ENCODE measurements around the gene SYP. TPM values are rescaled to one million over a fixed set of nuclear protein-coding genes. Genes with fewer than 3 reads are reported as not detected.

The SYP gene
- polyA plus RNA-seq, 1 of the 3 experiments (the other 2 are of a cell fraction): 0.76 TPM

DNA sequence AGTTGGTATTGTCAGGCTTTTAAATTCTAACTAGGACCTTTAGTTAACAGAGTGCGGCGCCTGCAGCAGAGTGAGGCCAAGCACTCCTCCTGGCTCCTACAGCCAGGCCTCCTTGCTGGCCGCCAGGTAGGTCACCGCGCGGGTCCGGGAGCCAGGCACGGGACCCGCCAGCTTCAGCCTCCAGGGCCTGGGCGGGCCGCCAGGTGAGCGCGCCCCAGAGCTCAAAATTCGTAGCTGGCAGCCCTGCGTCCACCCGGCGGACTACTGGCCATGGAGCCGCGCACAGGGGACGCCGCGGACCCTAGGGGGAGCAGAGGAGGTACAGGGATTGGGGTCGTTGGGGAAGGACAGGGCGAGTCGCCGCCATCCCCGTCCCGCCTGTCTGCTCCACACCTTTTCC is 37.4 kb downstream of the SYP start, which contains the start of gene MAGIX (continued):
- TF ChIP-seq, protein P1, sequence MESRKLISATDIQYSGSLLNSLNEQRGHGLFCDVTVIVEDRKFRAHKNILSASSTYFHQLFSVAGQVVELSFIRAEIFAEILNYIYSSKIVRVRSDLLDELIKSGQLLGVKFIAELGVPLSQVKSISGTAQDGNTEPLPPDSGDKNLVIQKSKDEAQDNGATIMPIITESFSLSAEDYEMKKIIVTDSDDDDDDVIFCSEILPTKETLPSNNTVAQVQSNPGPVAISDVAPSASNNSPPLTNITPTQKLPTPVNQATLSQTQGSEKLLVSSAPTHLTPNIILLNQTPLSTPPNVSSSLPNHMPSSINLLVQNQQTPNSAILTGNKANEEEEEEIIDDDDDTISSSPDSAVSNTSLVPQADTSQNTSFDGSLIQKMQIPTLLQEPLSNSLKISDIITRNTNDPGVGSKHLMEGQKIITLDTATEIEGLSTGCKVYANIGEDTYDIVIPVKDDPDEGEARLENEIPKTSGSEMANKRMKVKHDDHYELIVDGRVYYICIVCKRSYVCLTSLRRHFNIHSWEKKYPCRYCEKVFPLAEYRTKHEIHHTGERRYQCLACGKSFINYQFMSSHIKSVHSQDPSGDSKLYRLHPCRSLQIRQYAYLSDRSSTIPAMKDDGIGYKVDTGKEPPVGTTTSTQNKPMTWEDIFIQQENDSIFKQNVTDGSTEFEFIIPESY (IDR thresholded peaks at IDR 0.05; ENCODE audit: borderline replicate concordance, low read depth): no peak
- TF ChIP-seq TAF1 (IDR thresholded peaks at IDR 0.05; ENCODE audit: borderline replicate concordance, low read depth, low read length) (no peak), TCF12 (IDR thresholded peaks at IDR 0.05) (no peak), RCOR1 (IDR thresholded peaks at IDR 0.05; ENCODE audit: low read length) (no peak)

DNA sequence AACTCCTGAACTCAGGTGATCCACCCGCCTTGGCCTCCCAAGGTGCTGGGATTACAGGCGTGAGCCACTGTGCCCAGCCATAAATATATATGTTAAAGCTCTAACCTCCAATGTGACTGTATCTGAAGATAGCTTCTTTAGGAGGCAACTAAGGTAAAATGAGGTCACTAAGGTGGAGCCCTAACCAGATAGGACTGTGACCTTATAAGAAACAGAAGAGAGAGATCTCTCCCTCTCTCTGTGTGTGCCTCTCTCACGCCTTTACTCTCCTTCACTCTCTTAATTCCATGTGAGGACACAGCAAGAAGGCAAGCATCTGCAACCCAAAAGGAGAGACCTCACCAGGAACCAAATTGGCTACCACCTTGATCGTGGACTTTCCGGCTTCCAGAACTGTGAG is 38.4 kb downstream of the SYP start:
- WGBS (ENCODE audit: low lambda C conversion rate): 51% methylated on average over 5 of the region's 5 CpGs
- Histone ChIP-seq H3K27me3 (ENCODE audit: insufficient read depth) (peaks cover 8% of the 10 kb centered on the region; the same call in 1 of the 2 replicates), H3K9ac (no peak overlapping the region), H3K9me2 (no peaks in the 10 kb centered on the region), H3K4me2 (no peak overlapping the region), H3K9me3 (no peaks in the 10 kb centered on the region), H2AFZ (ENCODE audit: low read depth) (no peak overlapping the region), H3K4me1 (ENCODE audit: control insufficient read depth in 1 of 2, insufficient read depth in 2 of 2, low read depth in 1 of 2, low read length in 1 of 2) (peaks cover 2 to 4% of the 10 kb centered on the region in 2 experiments; a peak in 1 of 4 replicates), H3K4me3 (ENCODE audit: low read depth in 2 of 2, low read length in 1 of 2) (no peak overlapping the region), H3K36me3 (replicated peaks in 1 of 2; ENCODE audit: control insufficient read depth in 1 of 2, insufficient read depth in 2 of 2, low read length in 1 of 2) (no peaks in the 10 kb centered on the region), H3K79me2 (ENCODE audit: insufficient read depth) (no peaks in the 10 kb centered on the region), H3K27ac (ENCODE audit: low read depth in 2 of 2, low read length in 1 of 2) (no peak overlapping the region), H4K20me1 (ENCODE audit: insufficient read depth) (no peaks in the 10 kb centered on the region), H3F3A (replicated peaks; ENCODE audit: insufficient read depth) (no peaks in the 10 kb centered on the region)
- DNase-seq: no peak
- CTCF ChIA-PET: no interaction called here
- POLR2A ChIA-PET: no interaction called here
- TF ChIP-seq RCOR1 (IDR thresholded peaks at IDR 0.05; ENCODE audit: low read length) (no peak), TCF12 (IDR thresholded peaks at IDR 0.05) (no peak), RXRA (IDR thresholded peaks at IDR 0.05; ENCODE audit: borderline replicate concordance, low read depth) (no peak), YY1 (IDR thresholded peaks at IDR 0.05; ENCODE audit: low read depth) (no peak), RFX5 (IDR thresholded peaks at IDR 0.05; ENCODE audit: low read length) (no peak), EZH2phosphoT487 (IDR thresholded peaks at IDR 0.05; ENCODE audit: borderline replicate concordance, low read depth) (no peak), CHD2 (IDR thresholded peaks at IDR 0.05; ENCODE audit: low read length, partially characterized antibody) (no peak), MXI1 (IDR thresholded peaks at IDR 0.05; ENCODE audit: low read depth, low read length) (no peak), ELF1 (IDR thresholded peaks at IDR 0.05) (no peak), NFIC (IDR thresholded peaks at IDR 0.05; ENCODE audit: borderline replicate concordance) (no peak), SIN3A (IDR thresholded peaks at IDR 0.05; ENCODE audit: borderline replicate concordance, low read depth, low read length) (no peak), NRF1 (IDR thresholded peaks at IDR 0.05; ENCODE audit: low read depth, low read length) (no peak)
- TF ChIP-seq, protein P2, sequence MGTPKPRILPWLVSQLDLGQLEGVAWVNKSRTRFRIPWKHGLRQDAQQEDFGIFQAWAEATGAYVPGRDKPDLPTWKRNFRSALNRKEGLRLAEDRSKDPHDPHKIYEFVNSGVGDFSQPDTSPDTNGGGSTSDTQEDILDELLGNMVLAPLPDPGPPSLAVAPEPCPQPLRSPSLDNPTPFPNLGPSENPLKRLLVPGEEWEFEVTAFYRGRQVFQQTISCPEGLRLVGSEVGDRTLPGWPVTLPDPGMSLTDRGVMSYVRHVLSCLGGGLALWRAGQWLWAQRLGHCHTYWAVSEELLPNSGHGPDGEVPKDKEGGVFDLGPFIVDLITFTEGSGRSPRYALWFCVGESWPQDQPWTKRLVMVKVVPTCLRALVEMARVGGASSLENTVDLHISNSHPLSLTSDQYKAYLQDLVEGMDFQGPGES (IDR thresholded peaks at IDR 0.05; ENCODE audit: low read depth, low read length): no peak
- TF ChIP-seq, protein P3, sequence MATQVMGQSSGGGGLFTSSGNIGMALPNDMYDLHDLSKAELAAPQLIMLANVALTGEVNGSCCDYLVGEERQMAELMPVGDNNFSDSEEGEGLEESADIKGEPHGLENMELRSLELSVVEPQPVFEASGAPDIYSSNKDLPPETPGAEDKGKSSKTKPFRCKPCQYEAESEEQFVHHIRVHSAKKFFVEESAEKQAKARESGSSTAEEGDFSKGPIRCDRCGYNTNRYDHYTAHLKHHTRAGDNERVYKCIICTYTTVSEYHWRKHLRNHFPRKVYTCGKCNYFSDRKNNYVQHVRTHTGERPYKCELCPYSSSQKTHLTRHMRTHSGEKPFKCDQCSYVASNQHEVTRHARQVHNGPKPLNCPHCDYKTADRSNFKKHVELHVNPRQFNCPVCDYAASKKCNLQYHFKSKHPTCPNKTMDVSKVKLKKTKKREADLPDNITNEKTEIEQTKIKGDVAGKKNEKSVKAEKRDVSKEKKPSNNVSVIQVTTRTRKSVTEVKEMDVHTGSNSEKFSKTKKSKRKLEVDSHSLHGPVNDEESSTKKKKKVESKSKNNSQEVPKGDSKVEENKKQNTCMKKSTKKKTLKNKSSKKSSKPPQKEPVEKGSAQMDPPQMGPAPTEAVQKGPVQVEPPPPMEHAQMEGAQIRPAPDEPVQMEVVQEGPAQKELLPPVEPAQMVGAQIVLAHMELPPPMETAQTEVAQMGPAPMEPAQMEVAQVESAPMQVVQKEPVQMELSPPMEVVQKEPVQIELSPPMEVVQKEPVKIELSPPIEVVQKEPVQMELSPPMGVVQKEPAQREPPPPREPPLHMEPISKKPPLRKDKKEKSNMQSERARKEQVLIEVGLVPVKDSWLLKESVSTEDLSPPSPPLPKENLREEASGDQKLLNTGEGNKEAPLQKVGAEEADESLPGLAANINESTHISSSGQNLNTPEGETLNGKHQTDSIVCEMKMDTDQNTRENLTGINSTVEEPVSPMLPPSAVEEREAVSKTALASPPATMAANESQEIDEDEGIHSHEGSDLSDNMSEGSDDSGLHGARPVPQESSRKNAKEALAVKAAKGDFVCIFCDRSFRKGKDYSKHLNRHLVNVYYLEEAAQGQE (IDR thresholded peaks at IDR 0.05; ENCODE audit: low read depth, low read length): no peak

Measured in SK-N-SH (cell line).